Endothelial cell of umbilical vein (primary cell): ENCODE measurements around the gene GNAI1. TPM values are rescaled to one million over a fixed set of nuclear protein-coding genes. Genes with fewer than 3 reads are reported as not detected.

Experiments used
- BruUV-seq: library from RNA; stranded (reverse); fragments of 400-500 nt; replicated peaks from 2 replicates; lab custom pipeline; 2021; lab: Mats Ljungman, UMichigan
- CTCF ChIA-PET: fragments of 300-600, 350-600 bp; sonication (Branson Sonifier 250); formaldehyde crosslinking; loops from one replicate; lab custom pipeline; 2021; ENCODE audit warnings: antibody characterized with exemption, inconsistent platforms; lab: Charles Lee
- POLR2A ChIA-PET: fragments of 300-600, 350-600 bp; sonication (Branson Sonifier 250); formaldehyde crosslinking; loops from one replicate; lab custom pipeline; 2021; ENCODE audit warnings: antibody characterized with exemption, inconsistent platforms; lab: Charles Lee
- DNase-seq: peaks from one replicate; pipeline ENCODE4 v3.0.0-alpha.2; 2011; ENCODE audit warnings: low read depth, low spot score
- FAIRE-seq: peaks from 2 replicates; lab custom pipeline; 2011; peaks lifted over from hg19 to GRCh38; lab: Jason Lieb, UNC
- H2AFZ ChIP-seq: 2 replicates; pipeline ENCODE4 v1.6.0; 2012; ENCODE audit warnings: low read depth, low read length, control low read depth, inconsistent platforms
- H3K27ac ChIP-seq: 2 replicates; pipeline ENCODE4 v1.5.1; 2011; ENCODE audit warnings: low read depth, mild to moderate bottlenecking, control low read depth, low read length, moderate library complexity; ENCODE audit not compliant: insufficient read depth
- H3K27me3 ChIP-seq, 2 experiments: 2 replicates each; pipeline versions ENCODE4 v1.6.0 to v1.6.1; 2011; ENCODE audit warnings: low read length in 2 of 2, mixed read lengths in 1 of 2; ENCODE audit not compliant: control insufficient read depth in 2 of 2, insufficient read depth in 2 of 2
- H3K36me3 ChIP-seq, 2 experiments: 2 replicates in 1 of 2; 3 replicates in 1 of 2; pipeline ENCODE4 v1.5.1; 2011; ENCODE audit warnings: low read length in 2 of 2, mild to moderate bottlenecking in 1 of 2, moderate library complexity in 1 of 2; ENCODE audit not compliant: control insufficient read depth in 2 of 2, insufficient read depth in 2 of 2; ENCODE audit errors: extremely low read depth in 1 of 2
- H3K4me1 ChIP-seq: 3 replicates; pipeline ENCODE4 v1.5.1; 2011; ENCODE audit warnings: mild to moderate bottlenecking, low read length; ENCODE audit not compliant: control insufficient read depth, insufficient read depth; ENCODE audit errors: extremely low read depth
- H3K4me2 ChIP-seq: 2 replicates; pipeline ENCODE4 v1.6.1; 2011; ENCODE audit warnings: low read length, control low read depth, mixed read lengths; ENCODE audit not compliant: insufficient read depth
- H3K4me3 ChIP-seq, 3 experiments: fragments of 200-600 bp in 1 of 3; sonication (generic), shearing (Covaris generic) in 1 of 3; replicated peaks in 1 of 3; 2 replicates each; pipeline ENCODE4 v1.5.1; 2011 to 2016; ENCODE audit warnings: control low read depth in 3 of 3, low read length in 3 of 3, mild to moderate bottlenecking in 2 of 3, inconsistent platforms in 1 of 3, low read depth in 1 of 3, moderate library complexity in 1 of 3; ENCODE audit not compliant: insufficient read depth in 1 of 3
- H3K79me2 ChIP-seq: 2 replicates; pipeline ENCODE4 v1.6.0; 2012; ENCODE audit warnings: low read length, inconsistent platforms; ENCODE audit not compliant: control insufficient read depth, insufficient read depth
- H3K9ac ChIP-seq: replicated peaks from 2 replicates; pipeline ENCODE3; 2011; ENCODE audit warnings: low read length, control low read depth; ENCODE audit not compliant: insufficient read depth; ENCODE audit errors: extremely low read depth
- H3K9me1 ChIP-seq: replicated peaks from 3 replicates; pipeline ENCODE4 v1.6.0; 2011; ENCODE audit warnings: mild to moderate bottlenecking, low read length; ENCODE audit not compliant: control insufficient read depth, insufficient read depth; ENCODE audit errors: extremely low read depth
- H3K9me3 ChIP-seq: replicated peaks from 2 replicates; pipeline ENCODE4 v1.5.1; 2012; ENCODE audit warnings: low read length, inconsistent platforms; ENCODE audit not compliant: control insufficient read depth, insufficient read depth
- H4K20me1 ChIP-seq: replicated peaks from 2 replicates; pipeline ENCODE3; 2011; ENCODE audit warnings: mild to moderate bottlenecking, low read length; ENCODE audit not compliant: control insufficient read depth, insufficient read depth; ENCODE audit errors: extremely low read depth
- EZH2 ChIP-seq: IDR thresholded peaks from 2 replicates; pipeline ENCODE4 v1.6.1; 2012; ENCODE audit warnings: borderline replicate concordance, low read depth, mild to moderate bottlenecking, moderate library complexity, low read length, inconsistent platforms; ENCODE audit not compliant: severe bottlenecking
- FOS ChIP-seq: IDR thresholded peaks from 2 replicates; pipeline ENCODE4 v1.6.1; 2011; ENCODE audit warnings: mild to moderate bottlenecking, low read length, moderate library complexity, borderline replicate concordance; ENCODE audit not compliant: insufficient read depth
- GATA2 ChIP-seq: IDR thresholded peaks from 2 replicates; pipeline ENCODE4 v1.7.0; 2011; ENCODE audit warnings: low read depth, mild to moderate bottlenecking, moderate library complexity, mixed read lengths, low read length; ENCODE audit not compliant: insufficient read length, insufficient read depth
- dilution Hi-C: fragments of 300-500 bp; cut with MboI; formaldehyde crosslinking; loops from one replicate; pipeline ENCODE4 v1.15.0; 2019; ENCODE audit warnings: low sequenced_read_pairs; ENCODE audit not compliant: extremely low pct_ligation_motif_present
- intact Hi-C: fragments of 100-400 bp; cut with micrococcal nuclease; formaldehyde crosslinking; loops from one replicate; pipeline ENCODE4 v1.10.0; 2022
- polyA plus RNA-seq, 4 experiments: library from polyadenylated mRNA; depleted of rRNA in 3 of 4; stranded (reverse) in 3 of 4; unstranded in 1 of 4; fragments of >200 nt; gene quantifications; 2 replicates each; pipeline versions ENCODE4 v1.2.1 to v1.2.3, GENCODE V29; 2011 to 2012; ENCODE audit warnings: missing spikeins in 1 of 4
- total RNA-seq: library from RNA; stranded (reverse); gene quantifications from 2 replicates; pipeline ENCODE4 v1.2.3, GENCODE V29; 2021
- TF ChIP-seq, protein P1 (sequence below): IDR thresholded peaks from 2 replicates; pipeline ENCODE4 v1.6.1; 2011; ENCODE audit not compliant: insufficient read depth, insufficient read length

GNAI1 gene
- total and polyA plus RNA-seq, 2 donors (not counting 3 experiments of a cell fraction or from before 2014, with no cell fraction given) = 7.5 to 15.0 TPM

DNA sequence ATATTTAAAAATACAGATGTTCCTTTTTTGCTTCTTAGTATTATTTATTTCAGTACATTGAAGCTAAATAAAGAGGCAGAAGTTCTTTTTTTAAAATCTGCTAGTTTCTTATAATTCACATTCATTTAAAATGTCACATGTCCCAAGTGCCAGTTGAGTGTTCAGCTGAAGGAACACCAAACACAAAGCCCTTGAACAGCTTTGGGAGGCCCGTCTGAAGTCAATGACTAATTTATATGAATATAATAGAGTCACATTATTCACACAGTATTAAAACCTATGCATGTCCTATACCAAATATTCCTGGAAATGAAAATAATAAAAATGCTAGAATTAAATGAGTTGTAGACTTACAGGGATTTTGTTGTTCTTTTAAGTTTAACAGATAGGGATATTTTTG is 70.3 kb downstream of the GNAI1 start:
- intact Hi-C loops = no loop called here

DNA sequence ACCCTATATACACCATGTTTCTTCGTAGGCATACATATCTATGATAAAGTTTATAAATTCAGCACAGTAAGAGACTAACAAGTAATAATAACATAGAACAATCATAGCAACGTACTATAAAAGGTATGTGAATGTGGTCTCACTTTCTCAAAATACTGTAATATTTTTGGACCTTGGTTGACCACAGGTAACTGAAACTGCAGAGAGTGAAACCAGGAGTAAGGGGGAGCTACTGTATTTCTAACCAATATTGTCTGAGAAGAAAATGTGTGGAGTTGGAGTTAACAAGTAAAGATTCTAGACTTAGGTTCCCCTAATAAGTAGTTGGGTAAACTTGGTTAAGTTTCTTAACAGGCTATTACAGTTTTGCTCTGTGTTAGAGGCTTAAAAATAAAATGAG is 72.1 kb downstream of the GNAI1 start:
- no peak for FAIRE-seq
- H3K4me1 ChIP-seq = no peaks in the 10 kb centered on the region
- dilution Hi-C loops (no loop called here), intact Hi-C loops (no loop called here)
- H4K20me1 ChIP-seq = no peaks in the 10 kb centered on the region
- TF ChIP-seq, protein P1, sequence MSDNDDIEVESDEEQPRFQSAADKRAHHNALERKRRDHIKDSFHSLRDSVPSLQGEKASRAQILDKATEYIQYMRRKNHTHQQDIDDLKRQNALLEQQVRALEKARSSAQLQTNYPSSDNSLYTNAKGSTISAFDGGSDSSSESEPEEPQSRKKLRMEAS = no peak
- no peak for TF ChIP-seq GATA2
- no peak for TF ChIP-seq EZH2
- H3K27ac ChIP-seq = no peak overlapping the region
- ChIA-PET CTCF (no interaction called here), POLR2A (no interaction called here)
- DNase-seq = no peak
- no peak overlapping the region for H3K4me2 ChIP-seq
- no peaks in the 10 kb centered on the region for H3K9me1 ChIP-seq
- H3K4me3 ChIP-seq = no peak overlapping the region
- no peaks in the 10 kb centered on the region for H3K36me3 ChIP-seq
- H3K9me3 ChIP-seq = no peaks in the 10 kb centered on the region
- no peak overlapping the region for H2AFZ ChIP-seq
- no TSS peak for BruUV-seq
- no peaks in the 10 kb centered on the region for H3K27me3 ChIP-seq
- H3K9ac ChIP-seq = no peak overlapping the region
- H3K79me2 ChIP-seq = no peaks in the 10 kb centered on the region

More for the DNA sequence above, 70.3 kb downstream of the GNAI1 start:
- Histone ChIP-seq H4K20me1 (no peaks in the 10 kb centered on the region), H3K27me3 (no peaks in the 10 kb centered on the region), H3K9ac (no peak overlapping the region), H3K4me3 (no peak overlapping the region), H3K9me3 (no peaks in the 10 kb centered on the region), H3K36me3 (peaks cover 0 to 3% of the 10 kb centered on the region in 2 experiments), H3K9me1 (no peaks in the 10 kb centered on the region), H3K4me1 (no peaks in the 10 kb centered on the region), H2AFZ (no peak overlapping the region), H3K27ac (no peak overlapping the region), H3K4me2 (no peak overlapping the region), H3K79me2 (no peaks in the 10 kb centered on the region)
- BruUV-seq = no TSS peak
- DNase-seq (no peak), FAIRE-seq (no peak)
- dilution Hi-C loops = no loop called here
- ChIA-PET POLR2A (no interaction called here), CTCF (no interaction called here)
- no peak for TF ChIP-seq FOS
- TF ChIP-seq, protein P1 = no peak
- no peak for TF ChIP-seq EZH2
